GM19023 (cell line): ENCODE data around the gene C1QL1.

ENCODE experiments used
- ATAC-seq: cut with Tn5 transposase; IDR thresholded peaks from one replicate; pipeline ENCODE4 v1.9.1; 2021; ENCODE audit warnings: mild to moderate bottlenecking, moderate library complexity; ENCODE audit not compliant: unreplicated experiment

Gene C1QL1

GRCh38 chr17:44968225-44969143 lies at the start of gene C1QL1:
Gene C1QL1, minus strand, starts transcription at chr17:44968303. Its CDS starts 255 bp downstream, at chr17:44968048.
- peak; percentile 85 for ATAC-seq

- ATAC-seq, result no peak
Measured at GRCh38 chr17:45016823-45017222, 48.7 kb upstream of the C1QL1 start.

- ATAC-seq, result no peak
Measured at GRCh38 chr17:45016237-45016636, 48.1 kb upstream of the C1QL1 start.

- ATAC-seq, result no peak
Measured at GRCh38 chr17:45013021-45013997, 45.2 kb upstream of the C1QL1 start.

GRCh38 chr17:45011767-45012166 lies 43.7 kb upstream of the C1QL1 start:
- no peak for ATAC-seq

- ATAC-seq, result no peak
Measured at GRCh38 chr17:45009676-45010467, 41.8 kb upstream of the C1QL1 start.

GRCh38 chr17:45008216-45008615 lies 40.1 kb upstream of the C1QL1 start:
- no peak for ATAC-seq

GRCh38 chr17:45006927-45007461 lies 38.9 kb upstream of the C1QL1 start:
- no peak for ATAC-seq

- ATAC-seq, result no peak
Measured at GRCh38 chr17:45005700-45006099, 37.6 kb upstream of the C1QL1 start.

GRCh38 chr17:45004388-45004787 lies 36.3 kb upstream of the C1QL1 start:
- no peak for ATAC-seq

GRCh38 chr17:45003877-45004276 lies 35.8 kb upstream of the C1QL1 start:
- no peak for ATAC-seq

GRCh38 chr17:45001310-45001709 lies 33.2 kb upstream of the C1QL1 start:
- ATAC-seq, result no peak

GRCh38 chr17:44999433-44999832 lies 31.3 kb upstream of the C1QL1 start:
- ATAC-seq, result no peak

- ATAC-seq, result no peak
Measured at GRCh38 chr17:44998646-44999045, 30.5 kb upstream of the C1QL1 start.

GRCh38 chr17:44997733-44998520 lies 29.8 kb upstream of the C1QL1 start:
- no peak for ATAC-seq

- ATAC-seq, result no peak
Measured at GRCh38 chr17:44996304-44996703, 28.2 kb upstream of the C1QL1 start.

- no peak for ATAC-seq
Measured at GRCh38 chr17:44995436-44996001, 27.4 kb upstream of the C1QL1 start.

GRCh38 chr17:44992242-44992939 lies 24.3 kb upstream of the C1QL1 start:
- no peak for ATAC-seq

- ATAC-seq, result no peak
Measured at GRCh38 chr17:44990994-44991393, 22.9 kb upstream of the C1QL1 start.
